Prostate gland (tissue), 2 donors: ENCODE data around the gene PAH.

Source experiments
- CTCF ChIP-seq, 4 experiments: fragments of 200-600 bp in 2 of 4; fragments of 450-650 bp in 2 of 4; sonication (generic) in 2 of 4; IDR thresholded peaks; 1 replicate in 3 of 4; 2 replicates in 1 of 4; pipeline ENCODE4 v1.5.1; 2016 to 2019; ENCODE audit warnings: antibody characterized with exemption in 4 of 4, mild to moderate bottlenecking in 2 of 4, moderate library complexity in 2 of 4
- POLR2A ChIP-seq: fragments of 450-650 bp; IDR thresholded peaks from one replicate; pipeline ENCODE4 v1.6.1; 2016; ENCODE audit warnings: antibody characterized with exemption, mild to moderate bottlenecking

- no peak for TF ChIP-seq CTCF (IDR thresholded peaks at IDR 0.05)
- TF ChIP-seq POLR2A = no peak
Measured at GRCh38 chr12:102939059-102939458, 22.0 kb upstream of the PAH start.
